ENCODE results near the gene HIBADH.

DNA sequence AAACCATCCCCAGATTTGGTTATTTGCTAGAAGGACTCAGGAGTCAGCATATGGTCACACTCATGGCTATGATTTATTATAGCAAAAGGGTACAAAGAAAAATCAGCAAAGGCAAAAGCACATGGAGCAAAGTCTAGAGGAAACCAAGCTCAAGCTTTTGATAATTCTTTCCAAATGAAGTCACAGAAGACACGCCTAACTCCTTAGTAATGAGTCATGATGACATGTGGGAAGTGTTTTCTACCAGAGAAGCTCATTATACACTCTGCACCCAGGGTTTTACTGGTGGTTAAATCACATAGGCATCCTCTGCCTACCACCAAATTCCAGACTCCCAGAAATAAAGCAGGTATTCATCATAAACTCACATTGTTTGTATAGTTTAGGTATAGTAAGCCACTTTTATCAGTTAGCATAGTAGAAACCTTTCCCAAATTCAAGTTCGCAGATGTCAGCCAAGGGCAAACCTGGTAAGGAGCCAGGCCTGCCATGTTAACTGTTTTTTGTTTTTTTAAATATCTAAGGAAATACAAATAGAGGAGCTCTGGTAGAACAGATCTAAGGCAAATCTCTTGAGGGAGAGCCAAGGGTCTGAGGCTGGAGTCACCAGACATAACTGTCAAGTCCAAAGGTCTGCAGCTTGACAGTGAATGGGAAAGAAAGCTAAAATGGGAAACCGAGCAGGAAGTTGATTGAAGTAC is 15.4 kb upstream of the HIBADH start:
- no peak for TF ChIP-seq POLR2A (IDR thresholded peaks at IDR 0.05; ENCODE audit: low read length)
- TF ChIP-seq, protein P1, sequence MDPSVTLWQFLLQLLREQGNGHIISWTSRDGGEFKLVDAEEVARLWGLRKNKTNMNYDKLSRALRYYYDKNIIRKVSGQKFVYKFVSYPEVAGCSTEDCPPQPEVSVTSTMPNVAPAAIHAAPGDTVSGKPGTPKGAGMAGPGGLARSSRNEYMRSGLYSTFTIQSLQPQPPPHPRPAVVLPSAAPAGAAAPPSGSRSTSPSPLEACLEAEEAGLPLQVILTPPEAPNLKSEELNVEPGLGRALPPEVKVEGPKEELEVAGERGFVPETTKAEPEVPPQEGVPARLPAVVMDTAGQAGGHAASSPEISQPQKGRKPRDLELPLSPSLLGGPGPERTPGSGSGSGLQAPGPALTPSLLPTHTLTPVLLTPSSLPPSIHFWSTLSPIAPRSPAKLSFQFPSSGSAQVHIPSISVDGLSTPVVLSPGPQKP (IDR thresholded peaks at IDR 0.05; ENCODE audit: low read depth, low read length): no peak
- no peak for TF ChIP-seq KDM5A (IDR thresholded peaks at IDR 0.05)
- TF ChIP-seq, protein P2, sequence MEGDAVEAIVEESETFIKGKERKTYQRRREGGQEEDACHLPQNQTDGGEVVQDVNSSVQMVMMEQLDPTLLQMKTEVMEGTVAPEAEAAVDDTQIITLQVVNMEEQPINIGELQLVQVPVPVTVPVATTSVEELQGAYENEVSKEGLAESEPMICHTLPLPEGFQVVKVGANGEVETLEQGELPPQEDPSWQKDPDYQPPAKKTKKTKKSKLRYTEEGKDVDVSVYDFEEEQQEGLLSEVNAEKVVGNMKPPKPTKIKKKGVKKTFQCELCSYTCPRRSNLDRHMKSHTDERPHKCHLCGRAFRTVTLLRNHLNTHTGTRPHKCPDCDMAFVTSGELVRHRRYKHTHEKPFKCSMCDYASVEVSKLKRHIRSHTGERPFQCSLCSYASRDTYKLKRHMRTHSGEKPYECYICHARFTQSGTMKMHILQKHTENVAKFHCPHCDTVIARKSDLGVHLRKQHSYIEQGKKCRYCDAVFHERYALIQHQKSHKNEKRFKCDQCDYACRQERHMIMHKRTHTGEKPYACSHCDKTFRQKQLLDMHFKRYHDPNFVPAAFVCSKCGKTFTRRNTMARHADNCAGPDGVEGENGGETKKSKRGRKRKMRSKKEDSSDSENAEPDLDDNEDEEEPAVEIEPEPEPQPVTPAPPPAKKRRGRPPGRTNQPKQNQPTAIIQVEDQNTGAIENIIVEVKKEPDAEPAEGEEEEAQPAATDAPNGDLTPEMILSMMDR (IDR thresholded peaks at IDR 0.05): no peak
- TF ChIP-seq CBX2 (IDR thresholded peaks at IDR 0.05; ENCODE audit: borderline replicate concordance, low read depth): no peak
- TF ChIP-seq FOXS1 (CRISPR knock-in tag; IDR thresholded peaks at IDR 0.05): no peak
- TF ChIP-seq KDM1A (IDR thresholded peaks at IDR 0.05; ENCODE audit: low read depth): no peak
- TF ChIP-seq HDAC2 (IDR thresholded peaks at IDR 0.05): no peak
- no peak for TF ChIP-seq TP53 (CRISPR knock-in tag; IDR thresholded peaks at IDR 0.05)

Data from A549 (cell line).